SJSA1 (cell line): ENCODE data around the gene WDTC1. TPM values are rescaled to one million over a fixed set of nuclear protein-coding genes. Genes with fewer than 3 reads are reported as not detected.
A peak's percentile ranks its signal among the peaks of the same experiment; 100 is the strongest.

Experiments used
- DNase-seq, 2 experiments: peaks; one replicate each; pipeline ENCODE4 v3.0.0-alpha.2; 2015 to 2020; ENCODE audit warnings: low spot score in 2 of 2, low read depth in 1 of 2
- H3K27ac ChIP-seq: fragments of 250-450 bp; sonication (Bioruptor Pico); 2 replicates; pipeline ENCODE4 v1.5.1; 2020; ENCODE audit warnings: mild to moderate bottlenecking, moderate library complexity
- H3K27me3 ChIP-seq: fragments of 250-450 bp; sonication (Bioruptor Pico); replicated peaks from 2 replicates; pipeline ENCODE4 v1.5.1; 2020; ENCODE audit warnings: mild to moderate bottlenecking, moderate library complexity
- H3K36me3 ChIP-seq: fragments of 250-450 bp; sonication (Bioruptor Pico); 2 replicates; pipeline ENCODE4 v1.5.1; 2020; ENCODE audit warnings: mild to moderate bottlenecking
- H3K4me1 ChIP-seq: fragments of 250-450 bp; sonication (Bioruptor Pico); replicated peaks from 2 replicates; pipeline ENCODE4 v1.6.1; 2021; ENCODE audit warnings: mild to moderate bottlenecking
- H3K4me3 ChIP-seq: fragments of 250-450 bp; sonication (Bioruptor Pico); 2 replicates; pipeline ENCODE4 v1.5.1; 2020; ENCODE audit warnings: mild to moderate bottlenecking
- H3K9me3 ChIP-seq: fragments of 250-450 bp; sonication (Bioruptor Pico); replicated peaks from 2 replicates; pipeline ENCODE4 v1.5.1; 2020; ENCODE audit warnings: mild to moderate bottlenecking
- total RNA-seq: library from RNA; depleted of rRNA; stranded (reverse); fragments of >200 nt; shearing (Covaris generic); gene quantifications from 2 replicates; pipeline ENCODE4 v1.2.3, GENCODE V29; 2014; rRNA removed

WDTC1 gene
- total RNA-seq, 1 experiment from 2014 or later = 11.9 TPM

DNA sequence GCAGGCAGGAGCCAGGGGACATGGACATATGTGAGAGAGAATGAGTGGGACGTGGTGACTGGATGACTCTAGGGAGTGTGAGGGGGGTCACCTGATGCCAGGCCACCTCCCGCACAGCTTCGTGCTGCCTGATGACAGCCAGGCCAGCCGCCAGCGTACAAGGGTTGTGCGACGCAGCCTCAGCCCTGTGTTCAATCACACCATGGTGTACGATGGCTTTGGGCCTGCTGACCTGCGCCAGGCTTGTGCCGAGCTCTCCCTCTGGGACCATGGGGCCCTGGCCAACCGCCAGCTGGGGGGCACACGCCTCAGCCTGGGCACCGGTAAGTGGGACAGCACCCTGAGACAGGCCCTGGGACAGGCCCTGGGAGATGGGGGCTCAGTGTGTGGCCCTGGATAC, 118.7 kb downstream of the WDTC1 start:
- Histone ChIP-seq H3K27me3 (no peaks in the 10 kb centered on the region), H3K4me1 (peaks cover 16% of the 10 kb centered on the region), H3K9me3 (no peaks in the 10 kb centered on the region), H3K27ac (no peak overlapping the region), H3K36me3 (peaks cover 27% of the 10 kb centered on the region), H3K4me3 (no peak overlapping the region)
- no peak for DNase-seq

DNA sequence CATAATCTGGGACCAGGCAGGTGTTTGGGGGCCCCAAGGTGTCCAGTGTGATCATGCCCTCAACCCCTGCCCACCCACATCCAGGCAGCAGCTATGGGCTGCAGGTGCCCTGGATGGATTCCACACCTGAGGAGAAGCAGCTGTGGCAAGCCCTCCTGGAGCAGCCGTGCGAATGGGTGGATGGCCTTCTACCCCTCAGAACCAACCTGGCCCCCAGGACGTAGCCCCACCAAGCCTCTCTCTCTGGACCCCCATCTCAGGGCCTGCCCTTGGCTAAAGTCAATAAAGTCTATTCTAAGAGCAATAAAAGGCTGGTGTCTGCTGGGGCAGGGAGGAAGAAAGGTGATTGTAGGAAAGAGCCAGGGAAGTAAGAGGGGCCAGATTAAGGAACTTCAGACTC, 119.2 kb downstream of the WDTC1 start:
- Histone ChIP-seq H3K4me3 (no peak overlapping the region), H3K27me3 (no peaks in the 10 kb centered on the region), H3K4me1 (peaks cover 16% of the 10 kb centered on the region), H3K27ac (no peak overlapping the region), H3K36me3 (peaks cover 30% of the 10 kb centered on the region), H3K9me3 (no peaks in the 10 kb centered on the region)
- no peak for DNase-seq

DNA sequence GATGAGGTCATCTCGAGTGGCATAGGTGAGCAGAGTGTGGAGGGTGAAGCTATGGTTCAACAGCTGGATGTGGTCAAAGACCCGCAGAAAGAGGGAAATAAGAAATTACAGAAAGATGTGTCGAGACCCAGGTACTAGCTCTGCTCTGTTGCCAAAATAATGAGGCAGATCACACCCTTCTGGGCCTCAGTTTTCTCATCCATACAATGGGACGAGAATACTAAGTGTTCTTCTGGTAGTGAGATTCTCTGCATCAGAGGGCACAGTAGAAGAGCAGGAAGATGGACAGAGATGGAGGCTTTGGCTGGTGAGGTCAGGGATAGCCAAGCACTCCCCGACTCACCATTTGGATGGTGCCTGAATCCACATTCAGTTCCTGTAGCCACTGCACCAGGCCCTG, 121.3 kb downstream of the WDTC1 start:
- Histone ChIP-seq H3K9me3 (no peaks in the 10 kb centered on the region), H3K27me3 (no peaks in the 10 kb centered on the region), H3K36me3 (peaks cover 35% of the 10 kb centered on the region), H3K27ac (no peak overlapping the region), H3K4me3 (no peak overlapping the region), H3K4me1 (no peaks in the 10 kb centered on the region)
- DNase-seq = no peak

DNA sequence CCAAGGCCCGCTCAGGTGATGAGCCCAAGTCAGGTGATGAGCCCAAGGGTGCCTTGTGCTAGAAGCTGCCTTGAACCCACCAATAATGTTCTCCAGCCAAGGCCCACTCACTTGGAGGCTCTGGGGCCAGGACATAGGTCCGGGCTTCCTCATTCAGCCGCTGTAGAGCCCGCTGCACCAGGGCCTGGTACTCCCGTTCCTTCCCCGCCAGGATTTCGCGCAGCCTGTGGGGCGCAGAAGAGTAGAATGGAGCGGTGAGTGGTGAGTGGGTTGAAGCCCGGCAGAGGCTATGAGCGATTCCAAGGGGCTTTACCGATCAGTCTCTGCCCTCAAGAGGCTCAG, 121.8 kb downstream of the WDTC1 start:
- no peak overlapping the region for H3K27ac ChIP-seq
- no peaks in the 10 kb centered on the region for H3K27me3 ChIP-seq
- no peak for DNase-seq
- no peaks in the 10 kb centered on the region for H3K9me3 ChIP-seq
- no peaks in the 10 kb centered on the region for H3K4me1 ChIP-seq
- H3K36me3 ChIP-seq = peaks cover 41% of the 10 kb centered on the region
- no peak overlapping the region for H3K4me3 ChIP-seq

DNA sequence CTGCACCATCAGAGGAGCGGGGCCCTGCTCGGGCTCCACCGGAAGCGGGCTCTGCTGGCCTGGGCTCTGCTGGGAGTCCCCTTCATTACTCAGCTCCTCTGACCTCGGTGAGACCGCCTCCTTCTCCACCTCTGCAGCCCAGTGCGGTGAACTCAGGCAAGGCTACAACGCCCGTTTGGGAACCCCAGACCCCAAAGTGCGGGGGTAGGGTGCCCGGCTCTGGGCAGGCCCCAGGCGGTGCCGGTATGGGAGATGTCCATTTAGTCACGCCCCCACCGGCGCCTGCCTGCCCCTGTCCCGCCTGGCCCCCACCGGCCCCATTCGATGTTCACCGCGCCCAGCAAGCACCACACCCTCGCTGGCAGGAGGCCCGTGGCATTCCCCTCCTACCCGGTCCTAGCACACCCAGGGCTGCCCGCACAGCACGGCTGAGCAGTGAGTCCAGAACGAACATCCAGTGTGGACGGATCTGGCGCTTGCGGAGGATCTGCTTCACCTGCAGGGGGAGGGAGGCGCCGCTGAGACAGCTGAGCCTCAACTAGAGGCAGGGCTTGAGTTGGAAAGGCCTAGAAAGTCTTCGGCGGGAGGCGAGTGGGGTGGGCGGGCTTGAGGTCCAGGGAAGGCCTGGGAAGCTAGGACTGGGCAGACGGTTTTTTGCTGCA, 122.3 kb downstream of the WDTC1 start:
- Histone ChIP-seq H3K27me3 (no peaks in the 10 kb centered on the region), H3K4me3 (no peak overlapping the region), H3K36me3 (peaks cover 44% of the 10 kb centered on the region), H3K27ac (no peak overlapping the region), H3K9me3 (no peaks in the 10 kb centered on the region), H3K4me1 (no peaks in the 10 kb centered on the region)
- DNase-seq = no peak

DNA sequence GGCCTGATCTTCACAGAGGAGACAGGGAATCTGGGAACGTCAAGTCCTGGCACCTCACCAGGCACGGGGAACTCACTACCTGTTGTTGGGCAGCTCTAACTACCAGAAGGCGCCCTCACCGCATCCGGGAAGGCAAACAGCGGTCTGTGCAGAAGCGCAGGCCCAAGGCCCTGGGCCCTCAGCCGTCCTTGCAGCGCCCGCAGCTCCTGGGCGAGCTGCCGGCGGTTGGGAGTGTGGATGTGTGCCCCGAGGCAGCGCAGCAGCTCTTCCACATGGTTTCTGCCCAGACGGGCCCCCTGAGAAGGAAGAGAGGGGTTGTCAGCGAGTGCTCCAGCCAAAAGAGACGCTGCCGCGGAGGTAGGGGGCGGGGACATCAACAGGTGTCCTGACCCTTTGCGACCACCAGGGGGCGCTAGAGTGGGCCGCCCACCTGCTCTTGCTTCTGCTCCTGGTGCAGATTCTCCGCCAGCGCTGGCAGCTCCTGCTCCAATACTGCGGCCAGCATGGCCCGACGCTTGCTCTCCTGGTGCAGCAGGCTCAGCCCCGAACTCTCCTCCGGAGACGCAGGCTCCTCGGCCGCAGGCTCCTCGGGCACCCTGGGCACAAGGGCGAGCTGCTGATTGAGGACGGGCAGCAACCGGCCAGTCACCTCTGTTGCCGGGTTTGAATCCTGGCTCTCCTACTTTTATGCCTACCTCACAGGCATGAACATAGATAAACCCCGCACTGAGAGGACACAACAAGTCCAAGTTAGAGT, 123.0 kb downstream of the WDTC1 start:
- H3K27ac ChIP-seq = no peak overlapping the region
- H3K4me1 ChIP-seq = no peaks in the 10 kb centered on the region
- H3K27me3 ChIP-seq = no peaks in the 10 kb centered on the region
- H3K4me3 ChIP-seq = no peak overlapping the region
- peak; percentile 45 to 65 for DNase-seq
- no peaks in the 10 kb centered on the region for H3K9me3 ChIP-seq
- H3K36me3 ChIP-seq = peaks cover 49% of the 10 kb centered on the region

Other genes with a start within 250 kb of the WDTC1 start
- gene TRNP1, start 240.9 kb upstream of the WDTC1 start, total RNA-seq = 6.5 and 7.5 TPM in 2 replicates
- gene TENT5B, start 221.8 kb upstream of the WDTC1 start, total RNA-seq = 10.7 and 11.3 TPM in 2 replicates
- 4.1 and 4.7 TPM in 2 replicates for gene SLC9A1, start 79.5 kb upstream of the WDTC1 start, total RNA-seq
- gene TMEM222, start 87.5 kb downstream of the WDTC1 start, total RNA-seq = 26.7 and 39.3 TPM in 2 replicates
- 0.22 and 1.1 TPM in 2 replicates for gene SYTL1, start 107.4 kb downstream of the WDTC1 start, total RNA-seq
- 14.6 and 16.6 TPM in 2 replicates for gene MAP3K6, start 132.3 kb downstream of the WDTC1 start, total RNA-seq
- not detected in 2 replicates for gene FCN3, start 140.2 kb downstream of the WDTC1 start, total RNA-seq
- not detected in 2 replicates for gene CD164L2, start 148.7 kb downstream of the WDTC1 start, total RNA-seq
- gene GPR3, start 158.0 kb downstream of the WDTC1 start, total RNA-seq = 0.38 and 1.4 TPM in 2 replicates